ENCODE measurements around the gene CCDC9. TPM values are rescaled to one million over a fixed set of nuclear protein-coding genes. Genes with fewer than 3 reads are reported as not detected.
"Not testable (repeated sequence)": the region's sequence is repeated elsewhere in the genome, so short reads cannot be mapped to it uniquely, and the experiment has no call there.

The CCDC9 gene
- total RNA-seq, 1 donor from 2014 or later = 21.6 TPM

- Histone ChIP-seq H3K27ac (replicated peaks) (peak overlapping the region; percentile 70), H3K4me1 (peaks cover 58% of the 10 kb centered on the region), H3K27me3 (ENCODE audit: low read depth) (peaks cover 22% of the 10 kb centered on the region), H3K9me3 (replicated peaks) (no peaks in the 10 kb centered on the region), H3K4me3 (peak overlapping the region; percentile 58), H3K36me3 (no peaks in the 10 kb centered on the region)
- TF ChIP-seq CTCF (IDR thresholded peaks at IDR 0.05; ENCODE audit: borderline replicate concordance) = no peak
- no peak for DNase-seq
- intact Hi-C loops (cut with micrococcal nuclease) = no loop called here
Observed at GRCh38 chr19:47243364-47243775, 13.0 kb upstream of the CCDC9 start.

GRCh38 chr19:47243776-47244547 is 12.4 kb upstream of the CCDC9 start:
- intact Hi-C loops (cut with micrococcal nuclease) = no loop called here
- H3K4me3 ChIP-seq = peak overlapping the region; percentile 58
- peak; percentile 92 for DNase-seq
- H3K4me1 ChIP-seq = peaks cover 58% of the 10 kb centered on the region
- H3K9me3 ChIP-seq (replicated peaks) = no peaks in the 10 kb centered on the region
- peaks cover 22% of the 10 kb centered on the region for H3K27me3 ChIP-seq (ENCODE audit: low read depth)
- TF ChIP-seq CTCF (IDR thresholded peaks at IDR 0.05; ENCODE audit: borderline replicate concordance) = peak; percentile 98
- H3K27ac ChIP-seq (replicated peaks) = peak overlapping the region; percentile 70
- H3K36me3 ChIP-seq = no peaks in the 10 kb centered on the region

GRCh38 chr19:47247308-47247990 is 8.9 kb upstream of the CCDC9 start:
- intact Hi-C loops (cut with micrococcal nuclease) = loop anchor here (5.0 kb wide), 2 partner anchors 35 to 95 kb away; no protein-coding TSS in a partner anchor
- TF ChIP-seq CTCF (IDR thresholded peaks at IDR 0.05; ENCODE audit: borderline replicate concordance) = peak; percentile 96
- H3K27ac ChIP-seq (replicated peaks) = no peak overlapping the region

GRCh38 chr19:47253016-47253415 is 3.3 kb upstream of the CCDC9 start:
- peaks cover 14% of the 10 kb centered on the region for H3K4me1 ChIP-seq
- H3K27ac ChIP-seq (replicated peaks); intact Hi-C loops (cut with micrococcal nuclease): not testable (repeated sequence)

More at GRCh38 chr19:47247308-47247990, 8.9 kb upstream of the CCDC9 start:
- peak; percentile 84 for DNase-seq
- H3K4me3 ChIP-seq = no peak overlapping the region
- no peaks in the 10 kb centered on the region for H3K27me3 ChIP-seq (ENCODE audit: low read depth)
- H3K4me1 ChIP-seq = peaks cover 30% of the 10 kb centered on the region
- no peaks in the 10 kb centered on the region for H3K9me3 ChIP-seq (replicated peaks)
- no peaks in the 10 kb centered on the region for H3K36me3 ChIP-seq

GRCh38 chr19:47253467-47253881 is 2.9 kb upstream of the CCDC9 start:
- no peak overlapping the region for H3K27ac ChIP-seq (replicated peaks)
- H3K9me3 ChIP-seq (replicated peaks) = no peaks in the 10 kb centered on the region
- no peaks in the 10 kb centered on the region for H3K27me3 ChIP-seq (ENCODE audit: low read depth)
- H3K4me1 ChIP-seq = peaks cover 19% of the 10 kb centered on the region
- TF ChIP-seq CTCF (IDR thresholded peaks at IDR 0.05; ENCODE audit: borderline replicate concordance) = no peak
- DNase-seq = no peak
- peaks cover 2% of the 10 kb centered on the region for H3K36me3 ChIP-seq
- no peak overlapping the region for H3K4me3 ChIP-seq
- intact Hi-C loops (cut with micrococcal nuclease) = no loop called here

More at GRCh38 chr19:47253016-47253415, 3.3 kb upstream of the CCDC9 start:
- not testable (repeated sequence) for H3K9me3 ChIP-seq (replicated peaks); H3K27me3 ChIP-seq (ENCODE audit: low read depth); H3K4me3 ChIP-seq; H3K36me3 ChIP-seq; DNase-seq

GRCh38 chr19:47253970-47254369 is 2.4 kb upstream of the CCDC9 start:
- Histone ChIP-seq H3K36me3 (peaks cover 7% of the 10 kb centered on the region), H3K27ac (replicated peaks) (no peak overlapping the region), H3K4me3 (no peak overlapping the region), H3K4me1 (peaks cover 24% of the 10 kb centered on the region), H3K9me3 (replicated peaks) (no peaks in the 10 kb centered on the region), H3K27me3 (ENCODE audit: low read depth) (no peaks in the 10 kb centered on the region)
- intact Hi-C loops (cut with micrococcal nuclease) = no loop called here
- DNase-seq = no peak
- TF ChIP-seq CTCF (IDR thresholded peaks at IDR 0.05; ENCODE audit: borderline replicate concordance) = no peak
